Regular cardiac myocyte (primary cell): ENCODE measurements around the gene CTF1. TPM values are rescaled to one million over a fixed set of nuclear protein-coding genes. Genes with fewer than 3 reads are reported as not detected.

ENCODE experiments used
- total RNA-seq: library from RNA; depleted of rRNA; stranded (reverse); fragments of >200 nt; gene quantifications from 2 replicates; pipeline ENCODE4 v1.2.3, GENCODE V29; 2014

Gene CTF1, protein sequence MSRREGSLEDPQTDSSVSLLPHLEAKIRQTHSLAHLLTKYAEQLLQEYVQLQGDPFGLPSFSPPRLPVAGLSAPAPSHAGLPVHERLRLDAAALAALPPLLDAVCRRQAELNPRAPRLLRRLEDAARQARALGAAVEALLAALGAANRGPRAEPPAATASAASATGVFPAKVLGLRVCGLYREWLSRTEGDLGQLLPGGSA
- 1.2 and 1.7 TPM in 2 replicates for total RNA-seq

DNA sequence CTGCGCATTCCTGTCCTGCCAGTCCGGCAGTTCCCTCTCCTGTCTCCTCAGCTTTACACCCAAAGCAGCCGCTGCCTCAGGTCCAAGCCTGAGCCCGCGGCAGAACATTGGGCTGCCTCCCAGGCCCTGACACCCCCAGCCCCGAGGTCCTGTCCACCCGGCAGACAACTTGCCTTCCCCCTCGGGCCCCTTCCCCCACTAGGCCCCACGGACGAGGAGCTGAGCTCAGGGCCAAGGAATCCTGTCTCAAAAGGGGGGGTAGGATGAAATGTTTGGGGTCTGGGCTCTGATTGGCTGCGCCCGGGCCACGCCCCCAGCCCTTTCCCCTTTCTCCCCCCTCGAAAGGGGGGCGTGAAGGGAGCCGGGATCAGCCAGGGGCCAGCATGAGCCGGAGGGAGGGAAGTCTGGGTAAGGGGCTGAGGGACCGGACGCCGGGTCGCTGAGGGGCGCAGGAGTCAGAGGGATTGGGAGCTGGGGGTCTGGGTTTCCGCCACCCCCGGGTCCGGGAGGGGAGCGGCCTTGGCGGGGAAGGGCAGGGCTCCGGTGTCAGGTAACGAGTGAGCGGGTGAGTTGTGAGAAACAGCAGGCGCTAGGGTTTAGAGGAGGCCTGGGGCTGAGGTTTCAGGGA lies at the start of gene CTF1:
Gene CTF1, plus strand, starts transcription at position 354 of the 628 bp plus-strand sequence. Its CDS starts 30 bp downstream, at position 384.

DNA sequence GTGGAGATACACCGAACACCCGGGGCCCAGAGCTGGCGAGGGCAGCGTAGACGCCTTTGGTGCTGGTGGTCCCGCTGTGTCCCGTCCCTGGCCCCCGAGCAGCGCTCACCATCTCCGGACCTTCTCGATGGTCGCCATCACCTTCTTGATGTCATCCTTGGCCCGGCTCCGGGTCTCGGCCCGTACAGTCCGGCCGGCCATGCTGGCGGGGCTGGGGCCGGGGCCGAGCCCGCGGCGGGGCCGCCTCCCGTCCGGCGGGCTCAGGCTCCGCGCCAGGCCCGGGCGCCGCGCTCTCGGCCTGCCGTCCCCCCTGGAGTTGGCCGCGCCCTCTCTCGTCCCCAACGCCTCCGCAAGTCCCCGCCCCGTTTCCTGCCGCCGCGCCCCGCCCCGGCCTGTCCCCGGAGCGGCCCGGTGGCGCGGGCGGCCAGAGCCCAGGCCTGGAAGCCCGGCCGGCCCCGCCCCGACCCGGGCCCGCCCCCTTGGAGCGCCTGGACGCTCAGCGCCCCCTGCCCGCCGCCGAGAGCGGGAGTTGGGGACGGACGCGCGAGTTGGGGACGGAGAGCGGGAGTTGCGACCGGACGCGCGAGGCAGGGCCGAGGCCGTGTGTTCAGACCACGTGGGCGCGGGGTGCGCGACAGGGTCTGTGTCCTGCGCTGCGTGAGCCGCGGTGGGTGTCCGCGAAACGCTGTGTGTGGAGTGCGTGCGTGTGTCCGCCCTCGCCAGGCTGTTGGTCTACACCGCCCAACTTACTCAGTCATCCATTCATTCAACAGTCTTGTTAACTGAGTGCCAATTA lies 2.5 kb upstream of the CTF1 start, which contains the start of gene BCL7C:
Gene BCL7C, minus strand, starts transcription at position 334 of the 796 bp plus-strand sequence. Its CDS starts 133 bp downstream, at position 201.

DNA sequence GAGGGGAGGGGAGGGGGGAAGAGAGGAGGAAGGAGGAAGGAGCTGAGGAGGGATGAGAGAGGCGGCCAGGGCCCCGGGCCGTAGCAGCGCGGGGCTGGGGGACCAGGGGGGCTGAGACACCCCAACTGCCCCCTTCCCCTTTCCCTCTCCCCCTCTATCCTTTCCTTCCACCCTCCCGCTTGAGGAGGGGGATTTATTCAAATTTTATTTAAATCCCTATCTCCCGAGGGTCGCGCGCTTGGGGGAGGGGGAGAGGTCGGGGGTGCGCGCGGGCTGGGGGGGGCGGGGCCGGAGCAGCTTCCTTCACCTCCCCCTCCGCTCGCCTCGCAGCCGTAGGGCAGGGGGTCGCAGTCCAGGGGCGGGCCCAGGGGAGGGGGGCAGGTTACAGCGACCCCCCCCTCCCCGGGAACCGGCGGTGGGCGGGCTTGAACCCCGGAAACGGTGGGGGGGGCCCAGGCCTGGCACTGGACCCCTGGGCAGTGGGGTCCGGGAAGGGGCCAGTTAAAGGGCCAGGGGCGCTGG lies 27.2 kb downstream of the CTF1 start, which contains the start of gene FBXL19:
Gene FBXL19, plus strand, starts transcription at position 19 of the 522 bp plus-strand sequence. CDS start 2,183 bp downstream, outside the sequence.

DNA sequence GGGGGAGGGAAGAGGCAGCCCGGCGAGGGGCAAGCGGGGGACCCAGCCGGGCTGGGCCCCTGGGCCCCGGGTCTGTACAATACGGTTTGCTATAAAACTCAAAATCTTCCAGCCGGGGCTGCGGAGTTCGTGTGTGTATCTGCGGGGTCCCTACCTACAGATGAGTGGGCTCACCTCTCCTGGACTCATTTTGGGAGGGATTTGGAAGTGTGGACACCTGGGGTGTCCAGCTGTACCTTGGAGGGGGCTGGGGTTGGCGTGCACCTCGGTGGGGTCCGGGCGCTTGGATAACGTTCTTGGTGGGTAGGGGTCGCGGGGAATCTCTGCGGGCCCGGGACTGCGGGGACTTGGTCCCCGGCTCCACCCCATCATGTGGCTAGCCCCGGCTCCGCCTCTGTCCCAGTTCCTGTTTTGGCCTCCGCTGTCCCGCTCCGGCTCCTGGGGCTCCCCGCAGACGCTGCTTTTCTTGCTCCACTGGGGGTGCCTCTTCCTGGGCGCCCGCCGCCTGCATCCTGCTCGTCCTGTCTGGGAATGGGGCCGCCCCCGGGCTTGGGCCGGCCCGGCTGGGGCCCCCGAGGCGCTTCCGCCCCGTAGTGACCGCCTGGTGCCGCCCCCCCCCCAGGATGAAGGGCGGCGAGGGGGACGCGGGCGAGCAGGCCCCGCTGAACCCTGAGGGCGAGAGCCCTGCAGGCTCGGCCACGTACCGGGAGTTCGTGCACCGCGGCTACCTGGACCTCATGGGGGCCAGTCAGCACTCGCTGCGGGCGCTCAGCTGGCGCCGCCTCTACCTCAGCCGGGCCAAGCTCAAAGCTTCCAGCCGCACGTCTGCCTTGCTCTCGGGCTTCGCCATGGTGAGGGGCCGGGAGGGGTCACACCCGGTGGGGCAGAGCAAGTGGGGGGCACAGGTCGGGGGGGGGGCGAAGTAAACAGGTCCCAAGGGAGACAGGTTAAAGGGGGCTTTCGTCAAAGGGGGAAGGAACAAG lies 52.5 kb downstream of the CTF1 start, which contains the start of gene ORAI3:
Gene ORAI3, plus strand, starts transcription at position 402 of the 983 bp plus-strand sequence. Its CDS starts 222 bp downstream, at position 624.

Other genes starting within 250 kb of the CTF1 start
- 4.4 and 5.9 TPM in 2 replicates for gene PRR14, start 245.7 kb upstream of the CTF1 start, total RNA-seq
- 12.1 and 22.0 TPM in 2 replicates for gene FBRS, start 238.2 kb upstream of the CTF1 start, total RNA-seq
- gene SRCAP, start 197.4 kb upstream of the CTF1 start, total RNA-seq = 19.2 and 24.0 TPM in 2 replicates
- 14.9 and 18.2 TPM in 2 replicates for gene PHKG2, start 148.2 kb upstream of the CTF1 start, total RNA-seq
- gene CFAP119, start 134.6 kb upstream of the CTF1 start, total RNA-seq = 1.4 and 2.7 TPM in 2 replicates
- 69.9 and 93.6 TPM in 2 replicates for gene RNF40, start 134.3 kb upstream of the CTF1 start, total RNA-seq
- gene ZNF629, start 109.4 kb upstream of the CTF1 start, total RNA-seq = 5.4 and 6.7 TPM in 2 replicates
- gene BCL7C, start 2.5 kb upstream of the CTF1 start, total RNA-seq = 28.5 and 51.0 TPM in 2 replicates
- 13.5 and 17.1 TPM in 2 replicates for gene FBXL19, start 27.0 kb downstream of the CTF1 start, total RNA-seq
- 21.9 and 50.5 TPM in 2 replicates for gene ORAI3, start 52.5 kb downstream of the CTF1 start, total RNA-seq
- 0.96 and 1.4 TPM in 2 replicates for gene SETD1A, start 61.1 kb downstream of the CTF1 start, total RNA-seq
- 12.8 and 17.5 TPM in 2 replicates for gene HSD3B7, start 88.6 kb downstream of the CTF1 start, total RNA-seq
- 0.19 and 0.28 TPM in 2 replicates for gene STX1B, start 114.0 kb downstream of the CTF1 start, total RNA-seq
- gene STX4, start 136.9 kb downstream of the CTF1 start, total RNA-seq = 17.8 and 19.6 TPM in 2 replicates
- gene ZNF668, start 177.6 kb downstream of the CTF1 start, total RNA-seq = 6.2 and 10.9 TPM in 2 replicates
- 12.7 and 14.6 TPM in 2 replicates for gene ZNF646, start 177.8 kb downstream of the CTF1 start, total RNA-seq
- 1.9 and 5.4 TPM in 2 replicates for gene PRSS53, start 192.3 kb downstream of the CTF1 start, total RNA-seq
- gene VKORC1, start 198.2 kb downstream of the CTF1 start, total RNA-seq = 134 and 306 TPM in 2 replicates
- 18.0 and 24.2 TPM in 2 replicates for gene BCKDK, start 211.8 kb downstream of the CTF1 start, total RNA-seq
- gene KAT8, start 221.1 kb downstream of the CTF1 start, total RNA-seq = 29.7 and 35.2 TPM in 2 replicates
- gene PRSS8, start 239.1 kb downstream of the CTF1 start, total RNA-seq = not detected in 2 replicates